ENCODE results near the gene CENPK. TPM values are rescaled to one million over a fixed set of nuclear protein-coding genes. Genes with fewer than 3 reads are reported as not detected.

CENPK gene, protein sequence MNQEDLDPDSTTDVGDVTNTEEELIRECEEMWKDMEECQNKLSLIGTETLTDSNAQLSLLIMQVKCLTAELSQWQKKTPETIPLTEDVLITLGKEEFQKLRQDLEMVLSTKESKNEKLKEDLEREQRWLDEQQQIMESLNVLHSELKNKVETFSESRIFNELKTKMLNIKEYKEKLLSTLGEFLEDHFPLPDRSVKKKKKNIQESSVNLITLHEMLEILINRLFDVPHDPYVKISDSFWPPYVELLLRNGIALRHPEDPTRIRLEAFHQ
- 2.8 and 20.9 TPM in 2 replicates for total RNA-seq

DNA sequence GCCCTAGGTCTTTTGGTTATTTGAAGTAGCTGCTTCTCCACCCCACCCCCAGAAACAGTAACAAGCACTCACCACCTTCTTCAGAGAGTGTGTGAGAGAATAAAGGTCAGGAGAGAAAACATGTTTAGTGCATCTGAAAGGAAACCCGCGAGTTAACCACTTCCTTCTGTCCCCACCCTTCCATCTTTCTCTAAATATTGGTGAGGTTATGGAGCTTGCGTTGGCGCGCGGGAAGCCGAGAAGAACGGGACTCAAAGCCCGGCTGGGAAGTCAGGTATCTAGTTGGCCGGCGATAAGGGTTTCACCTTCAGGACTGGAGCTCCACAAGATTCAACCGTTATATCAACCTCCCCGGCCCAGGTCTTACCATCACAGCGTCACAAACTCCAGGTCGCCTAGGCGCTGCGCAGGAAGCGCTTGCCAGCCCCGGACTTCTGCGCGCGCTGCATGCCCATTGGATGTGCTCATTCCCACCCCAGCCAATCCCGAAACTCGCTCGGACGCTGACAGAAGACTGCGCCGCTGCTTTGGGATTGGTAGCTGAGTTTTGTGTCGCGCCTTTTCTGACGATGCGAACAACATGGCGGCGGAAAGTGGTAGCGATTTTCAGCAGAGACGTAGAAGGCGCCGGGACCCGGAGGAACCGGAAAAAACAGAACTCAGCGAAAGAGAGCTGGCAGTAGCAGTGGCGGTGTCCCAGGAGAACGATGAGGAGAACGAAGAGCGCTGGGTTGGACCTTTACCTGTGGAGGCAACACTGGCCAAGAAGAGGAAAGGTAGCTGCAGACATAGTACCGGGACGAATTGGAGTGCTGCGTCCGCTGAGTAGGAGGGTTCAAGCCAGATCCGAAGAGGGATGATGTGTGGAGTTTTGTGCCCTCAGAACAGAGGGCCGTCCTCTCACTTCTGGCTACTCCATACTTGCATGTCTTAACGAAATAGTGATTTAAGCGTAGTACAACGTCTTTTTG lies at the start of gene CENPK, which contains the start of gene PPWD1:
TSS of gene CENPK (minus strand) at position 438 of the 971 bp plus-strand sequence. CDS start 8,261 bp downstream, outside the sequence.
TSS of gene PPWD1 (plus strand) at position 566 of the 971 bp plus-strand sequence. CDS start at position 581, 15 bp downstream.

DNA sequence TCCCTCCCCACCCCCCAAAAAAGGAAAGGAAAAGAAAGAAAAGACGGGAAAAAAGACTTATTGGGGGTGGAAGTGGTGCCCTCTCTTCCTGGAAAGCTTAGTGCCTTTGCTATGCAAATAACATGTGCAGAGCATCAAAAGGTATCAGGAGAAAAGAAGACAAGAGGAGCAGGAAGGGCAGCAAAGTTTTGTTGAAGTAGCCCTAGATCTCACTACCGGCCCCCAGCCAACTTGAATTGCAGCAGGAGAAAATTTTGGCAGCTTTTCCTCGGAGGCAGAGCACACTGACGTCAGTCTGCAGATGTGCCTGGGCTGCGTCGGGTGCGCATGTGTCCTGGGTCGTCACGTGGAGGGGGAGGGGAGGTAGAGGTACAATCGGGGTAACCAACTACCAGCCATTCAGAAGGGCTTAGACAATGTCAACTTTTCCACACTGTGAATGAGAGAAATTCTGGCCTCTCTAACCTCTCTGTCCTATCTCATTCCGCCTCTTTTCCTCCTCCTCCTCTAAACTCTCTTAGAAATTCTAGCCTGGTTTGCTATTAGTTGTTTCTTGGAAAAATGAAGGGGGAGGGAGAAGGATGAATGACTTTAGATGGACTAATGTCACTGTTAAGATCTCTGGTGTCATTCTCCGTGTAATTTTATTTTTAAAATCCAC lies 81.2 kb downstream of the CENPK start, which contains the start of gene ADAMTS6:
TSS of gene ADAMTS6 (minus strand) at position 286 of the 661 bp plus-strand sequence. CDS start 8,247 bp downstream, outside the sequence.

Other genes starting within 250 kb of the CENPK start
- gene ADAMTS6, start 81.2 kb downstream of the CENPK start, total RNA-seq, result 33.2 and 52.8 TPM in 2 replicates
- 35.9 and 59.1 TPM in 2 replicates for gene PPWD1, start 128 bp upstream of the CENPK start, total RNA-seq
- 25.0 and 34.4 TPM in 2 replicates for gene TRIM23, start 61.2 kb upstream of the CENPK start, total RNA-seq
- 2.0 and 3.6 TPM in 2 replicates for gene SHLD3, start 61.9 kb upstream of the CENPK start, total RNA-seq
- 18.7 and 36.1 TPM in 2 replicates for gene TRAPPC13, start 61.9 kb upstream of the CENPK start, total RNA-seq
- 12.6 and 19.6 TPM in 2 replicates for gene SGTB, start 158.9 kb upstream of the CENPK start, total RNA-seq
- 22.8 and 43.6 TPM in 2 replicates for gene NLN, start 159.0 kb upstream of the CENPK start, total RNA-seq

Data from smooth muscle cell of trachea (primary cell).